Ectodermal cell (in vitro differentiated cells): ENCODE measurements around the gene MICU1.

ENCODE experiments used
- H3K27ac ChIP-seq: 2 replicates; pipeline ENCODE4 v1.7.0; 2013; ENCODE audit warnings: mild to moderate bottlenecking, low read depth, low read length; ENCODE audit not compliant: insufficient read depth, poor library complexity, severe bottlenecking
- H3K27me3 ChIP-seq: 2 replicates; pipeline ENCODE4 v1.7.0; 2013; ENCODE audit warnings: mild to moderate bottlenecking, low read length; ENCODE audit not compliant: insufficient read depth, control insufficient read depth, poor library complexity, severe bottlenecking
- H3K36me3 ChIP-seq: one replicate; pipeline ENCODE4 v1.7.0; 2013; ENCODE audit warnings: low read length; ENCODE audit not compliant: control insufficient read depth, insufficient read depth
- H3K4me1 ChIP-seq: one replicate; pipeline ENCODE4 v1.7.0; 2013; ENCODE audit warnings: low read length; ENCODE audit not compliant: control insufficient read depth, insufficient read depth
- H3K4me3 ChIP-seq: 2 replicates; pipeline ENCODE4 v1.7.0; 2013; ENCODE audit warnings: low read depth, low read length, control low read depth; ENCODE audit not compliant: insufficient read depth
- H3K9me3 ChIP-seq: 2 replicates; pipeline ENCODE4 v1.7.0; 2013; ENCODE audit warnings: mild to moderate bottlenecking, low read length, moderate library complexity; ENCODE audit not compliant: control insufficient read depth
- WGBS, 2 experiments: methylation state at CpG; one replicate each; pipeline ENCODE4 v1.1.7; 2013; ENCODE audit warnings: missing lambda C conversion rate in 2 of 2; 5-methylcytosine and 5-hydroxymethylcytosine counted together

The MICU1 gene

DNA sequence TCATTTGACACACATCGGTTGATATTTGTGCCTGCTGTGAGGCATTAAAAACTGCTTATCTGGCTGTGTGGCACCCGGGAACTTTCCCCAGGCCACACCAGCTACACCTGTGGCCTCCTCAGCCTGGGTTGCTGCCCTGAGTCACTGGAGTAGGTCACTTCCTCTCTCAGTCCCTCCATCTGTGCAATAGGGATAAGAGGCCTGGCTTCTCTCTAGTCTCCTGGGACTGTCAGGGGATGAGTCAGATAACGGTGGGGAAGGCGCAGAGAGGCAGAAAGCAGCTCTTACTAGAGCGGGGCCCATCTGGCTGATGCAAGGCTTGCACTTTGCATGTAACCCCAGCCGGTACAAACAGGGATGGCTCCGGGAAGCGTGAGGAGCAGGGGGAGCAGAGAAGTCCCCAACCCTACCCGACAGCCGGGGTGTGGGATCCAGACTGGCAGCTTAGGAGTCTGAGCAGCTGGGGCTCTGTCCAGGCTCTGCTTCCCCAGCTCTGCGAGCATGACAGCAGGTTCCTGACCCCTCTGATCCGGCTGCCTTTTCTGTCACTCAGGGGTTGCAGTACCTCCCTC is 305.1 kb downstream of the MICU1 start:
- Histone ChIP-seq H3K36me3 (no peaks in the 10 kb centered on the region), H3K27ac (peak overlapping the region; percentile 77), H3K9me3 (no peaks in the 10 kb centered on the region), H3K4me3 (no peak overlapping the region), H3K27me3 (peaks cover 15% of the 10 kb centered on the region), H3K4me1 (peaks cover 44% of the 10 kb centered on the region)
- WGBS, 2 experiments = 41 to 47% methylated on average over 12 of the region's 12 CpGs

DNA sequence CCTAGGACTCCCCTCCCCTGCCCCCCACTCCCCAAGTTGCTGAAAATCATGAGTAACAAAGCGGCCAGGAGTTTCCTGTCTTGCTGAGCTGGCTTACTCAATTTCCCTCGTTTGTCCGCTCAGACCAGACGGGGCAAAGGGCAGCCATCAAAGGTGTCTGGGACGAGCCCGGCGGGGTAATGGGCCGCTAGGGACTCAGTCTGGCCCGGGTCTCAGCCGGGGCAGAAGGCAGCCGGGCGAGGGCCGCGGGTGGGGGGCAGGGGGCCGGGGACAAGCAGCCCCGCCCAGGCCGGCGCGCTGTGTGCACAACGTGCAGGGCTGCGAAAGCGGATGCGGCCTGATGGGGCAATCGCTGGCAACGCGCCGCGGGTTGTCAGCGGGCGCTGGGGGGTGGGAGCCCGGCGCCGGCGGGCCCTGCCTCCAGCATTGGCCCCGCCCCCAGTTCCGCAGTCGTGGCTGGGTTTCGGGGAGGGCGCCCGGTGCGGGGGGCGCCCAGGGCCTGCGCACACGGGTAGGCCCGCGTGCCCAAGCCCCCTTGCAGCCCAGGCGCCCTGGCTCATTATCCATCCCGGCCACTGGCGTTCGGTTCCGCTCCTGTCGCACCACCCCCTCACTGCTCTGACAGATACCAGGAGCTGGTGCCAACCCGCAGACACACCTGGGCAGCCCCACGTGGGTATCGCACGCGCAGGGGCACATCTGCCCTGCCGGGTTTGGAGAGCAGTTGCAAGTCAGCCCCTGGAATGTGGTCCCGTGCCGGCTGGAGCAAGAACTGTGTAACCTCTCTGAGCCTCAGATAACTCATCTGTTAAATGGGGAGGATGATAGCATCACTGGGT is 306.2 kb downstream of the MICU1 start:
- Histone ChIP-seq H3K4me3 (peak overlapping the region; percentile 34), H3K27me3 (peaks cover 15% of the 10 kb centered on the region), H3K4me1 (peaks cover 37% of the 10 kb centered on the region), H3K36me3 (no peaks in the 10 kb centered on the region), H3K27ac (no peak overlapping the region), H3K9me3 (no peaks in the 10 kb centered on the region)
- 11 to 12% methylated on average over 60 of the region's 60 CpGs for WGBS, 2 experiments

DNA sequence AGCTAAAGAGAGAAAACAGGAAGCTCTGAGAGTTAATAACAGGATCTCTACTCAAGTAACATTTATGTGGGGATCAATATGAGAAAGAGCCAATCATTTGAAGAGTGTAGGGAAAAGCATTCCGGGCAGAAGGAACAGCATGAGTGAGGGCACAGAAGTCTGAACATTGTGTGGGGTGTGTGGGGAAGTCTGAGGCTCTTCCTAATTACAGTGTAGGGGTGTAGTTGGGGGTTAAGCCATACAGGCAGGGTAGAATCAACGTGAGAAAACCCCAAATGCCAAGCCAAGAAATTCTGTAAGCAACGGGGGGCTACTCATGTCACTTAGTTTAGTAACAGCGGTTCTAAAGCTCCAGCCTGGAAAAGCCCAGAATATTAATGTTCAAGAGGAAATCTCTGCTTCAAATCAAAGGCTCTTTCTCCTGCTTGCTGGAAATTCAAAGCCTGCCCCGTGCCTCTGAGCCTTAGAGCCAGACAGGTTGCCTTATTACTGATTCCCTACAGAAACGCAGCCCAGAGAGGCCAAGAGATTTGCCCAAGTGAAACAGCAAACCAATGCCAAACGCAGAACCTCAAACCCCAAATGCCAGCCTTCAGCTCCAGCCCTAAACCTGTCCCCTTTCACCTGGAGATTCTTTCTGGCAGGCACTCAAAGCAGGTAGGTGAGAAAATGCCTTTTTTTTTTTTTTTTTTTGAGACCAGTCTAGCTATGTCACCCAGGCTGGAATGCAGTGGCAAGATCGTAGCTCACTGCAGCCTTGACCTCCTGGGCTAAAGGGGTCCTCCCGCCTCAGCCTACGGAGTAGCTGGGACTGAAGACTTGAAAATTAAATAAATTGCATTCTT is 307.2 kb downstream of the MICU1 start:
- Histone ChIP-seq H3K4me1 (peaks cover 30% of the 10 kb centered on the region), H3K27me3 (peaks cover 15% of the 10 kb centered on the region), H3K27ac (no peak overlapping the region), H3K4me3 (no peak overlapping the region), H3K9me3 (no peaks in the 10 kb centered on the region), H3K36me3 (no peaks in the 10 kb centered on the region)
- 87 to 88% methylated on average over 10 of the region's 10 CpGs for WGBS, 2 experiments
